ENCODE measurements around the gene STMP1. TPM values are rescaled to one million over a fixed set of nuclear protein-coding genes. Genes with fewer than 3 reads are reported as not detected.

STMP1 gene
- total RNA-seq, 1 experiment from 2014 or later = 38.4 TPM

DNA sequence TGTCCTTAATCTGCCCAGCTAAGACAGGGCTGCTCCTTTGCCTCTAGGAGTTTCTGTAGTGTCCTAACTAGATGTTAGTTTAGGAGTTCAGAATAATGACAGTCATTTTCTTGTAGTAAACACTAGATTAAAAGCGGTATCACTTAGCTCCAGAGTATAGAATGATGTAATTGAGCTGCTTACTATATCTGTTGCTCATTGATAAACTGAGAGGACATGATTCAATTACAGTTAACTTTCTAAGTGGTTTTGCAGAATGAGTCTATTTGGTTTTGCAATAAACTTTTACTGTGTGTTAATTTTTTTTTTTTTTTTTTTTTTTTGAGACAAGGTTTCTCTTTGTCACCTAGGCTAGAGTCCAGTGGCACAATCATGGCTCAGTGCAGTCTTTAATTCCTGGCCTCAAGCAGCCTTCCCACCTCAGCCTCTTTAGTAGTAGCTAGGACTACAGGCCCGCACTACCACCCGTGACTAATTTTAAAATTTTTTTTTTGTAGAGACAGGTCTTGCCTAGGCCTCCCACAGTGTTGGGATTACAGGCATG lies 1.8 kb downstream of the STMP1 start:
- H3K36me3 Mint-ChIP-seq (ENCODE audit: insufficient read depth in 1 of 3, low read depth in 3 of 3) = peaks cover 16 to 26% (median 18%) of the 10 kb centered on the region in 3 experiments
- Histone ChIP-seq H3K4me2 (ENCODE audit: insufficient read depth, insufficient read length, low read length) (no peak overlapping the region), H2BK15ac (ENCODE audit: low read depth, low read length) (no peak overlapping the region), H3K23me2 (ENCODE audit: insufficient read length, low read depth, low read length, poor library complexity, severe bottlenecking) (peaks cover 3% of the 10 kb centered on the region), H3K4ac (ENCODE audit: low read depth, low read length) (no peak overlapping the region), H3K56ac (ENCODE audit: insufficient read length, low read depth, low read length) (no peak overlapping the region), H2BK20ac (ENCODE audit: low read depth, low read length, poor library complexity, severe bottlenecking) (no peak overlapping the region), H3K18ac (ENCODE audit: insufficient read length, low read depth, low read length) (no peak overlapping the region), H4K5ac (ENCODE audit: insufficient read length, low read depth, low read length) (no peak overlapping the region), H4K8ac (replicated peaks; ENCODE audit: insufficient read length, low read depth, low read length) (no peak overlapping the region), H4K91ac (ENCODE audit: insufficient read length, low read depth, low read length) (no peak overlapping the region), H4K20me1 (ENCODE audit: control insufficient read depth, insufficient read depth, insufficient read length) (no peaks in the 10 kb centered on the region), H3K27me3 (ENCODE audit: insufficient read depth, low read length) (no peaks in the 10 kb centered on the region), H3K14ac (ENCODE audit: insufficient read depth, low read length) (no peak overlapping the region), H2BK120ac (ENCODE audit: low read depth, low read length, poor library complexity, severe bottlenecking) (no peak overlapping the region), H3K9ac (ENCODE audit: extremely low read depth, insufficient read length, low read length) (no peak overlapping the region), H3K79me1 (ENCODE audit: insufficient read depth, low read depth, low read length, poor library complexity, severe bottlenecking) (peaks cover 7% of the 10 kb centered on the region), H3K23ac (ENCODE audit: insufficient read length, low read depth, low read length) (no peak overlapping the region), H3K79me2 (ENCODE audit: insufficient read depth, low read length) (peaks cover 7% of the 10 kb centered on the region; the same call in 1 of the 2 replicates), H3K27ac (ENCODE audit: insufficient read length, low read depth, low read length) (no peak overlapping the region), H2AK5ac (ENCODE audit: insufficient read length, low read length) (no peak overlapping the region), H3K4me1 (ENCODE audit: insufficient read depth, low read length) (no peaks in the 10 kb centered on the region), H2BK5ac (ENCODE audit: insufficient read length, low read length) (no peak overlapping the region), H3T11ph (ENCODE audit: low read length) (no peak overlapping the region), H3K9me3 (ENCODE audit: control insufficient read depth, low read depth, low read length) (no peaks in the 10 kb centered on the region), H2BK12ac (ENCODE audit: insufficient read length, low read depth, low read length) (no peak overlapping the region), H2AFZ (ENCODE audit: low read length) (no peak overlapping the region)
- H3K4me1 Mint-ChIP-seq = peaks cover 14 to 21% of the 10 kb centered on the region in 2 experiments
- DNase-seq = no peak
- WGBS (ENCODE audit: extremely low coverage, insufficient read length, low lambda C conversion rate) = no CpG with 5 or more reads among the region's 3 CpGs
- H3K9me3 Mint-ChIP-seq = peaks cover 0 to 7% of the 10 kb centered on the region in 2 experiments; a peak in 2 of 5 replicates
- TF ChIP-seq, protein P1, sequence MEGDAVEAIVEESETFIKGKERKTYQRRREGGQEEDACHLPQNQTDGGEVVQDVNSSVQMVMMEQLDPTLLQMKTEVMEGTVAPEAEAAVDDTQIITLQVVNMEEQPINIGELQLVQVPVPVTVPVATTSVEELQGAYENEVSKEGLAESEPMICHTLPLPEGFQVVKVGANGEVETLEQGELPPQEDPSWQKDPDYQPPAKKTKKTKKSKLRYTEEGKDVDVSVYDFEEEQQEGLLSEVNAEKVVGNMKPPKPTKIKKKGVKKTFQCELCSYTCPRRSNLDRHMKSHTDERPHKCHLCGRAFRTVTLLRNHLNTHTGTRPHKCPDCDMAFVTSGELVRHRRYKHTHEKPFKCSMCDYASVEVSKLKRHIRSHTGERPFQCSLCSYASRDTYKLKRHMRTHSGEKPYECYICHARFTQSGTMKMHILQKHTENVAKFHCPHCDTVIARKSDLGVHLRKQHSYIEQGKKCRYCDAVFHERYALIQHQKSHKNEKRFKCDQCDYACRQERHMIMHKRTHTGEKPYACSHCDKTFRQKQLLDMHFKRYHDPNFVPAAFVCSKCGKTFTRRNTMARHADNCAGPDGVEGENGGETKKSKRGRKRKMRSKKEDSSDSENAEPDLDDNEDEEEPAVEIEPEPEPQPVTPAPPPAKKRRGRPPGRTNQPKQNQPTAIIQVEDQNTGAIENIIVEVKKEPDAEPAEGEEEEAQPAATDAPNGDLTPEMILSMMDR (conservative IDR thresholded peaks at IDR 0.05) = no peak
- no peaks in the 10 kb centered on the region for H3K27me3 Mint-ChIP-seq (ENCODE audit: low read depth)
- no peak overlapping the region for H3K27ac Mint-ChIP-seq
- peak overlapping the region; percentile 93 to 99 for H3K4me3 Mint-ChIP-seq

Data from H9 (cell line).